ENCODE measurements around the gene TSFM. TPM values are rescaled to one million over a fixed set of nuclear protein-coding genes. Genes with fewer than 3 reads are reported as not detected.
A peak's percentile ranks its signal among the peaks of the same experiment; 100 is the strongest.

Gene TSFM
- polyA plus RNA-seq, 3 donors = 4.5 to 22.6 (median 21.8) TPM

DNA sequence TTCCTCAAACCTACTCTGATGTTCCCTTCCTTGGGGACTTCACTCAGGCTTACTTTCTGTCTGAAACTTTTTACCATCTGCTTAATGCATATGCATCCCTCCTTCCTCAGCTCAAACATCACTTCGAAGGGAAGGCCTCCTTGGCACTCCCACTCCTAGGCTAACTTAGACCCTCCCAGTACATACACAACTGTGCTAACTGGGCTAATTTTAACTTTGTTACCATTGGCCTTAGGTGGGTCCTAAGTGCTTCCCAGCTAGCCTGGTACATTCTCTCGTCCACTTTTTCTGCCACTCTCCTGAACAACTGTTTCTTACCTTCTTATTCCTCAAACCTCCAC lies 6.4 kb upstream of the TSFM start:
- Histone ChIP-seq H3K4me3 (replicated peaks in 1 of 3; ENCODE audit: low read depth in 2 of 3, low read length in 3 of 3) (no peak overlapping the region), H3K27ac (ENCODE audit: low read depth in 1 of 2, low read length in 2 of 2) (peak overlapping the region in 1 of 2 donors; percentile 12), H3K79me2 (ENCODE audit: insufficient read depth, low read length) (no peaks in the 10 kb centered on the region), H3K9me3 (replicated peaks in 1 of 2; ENCODE audit: control insufficient read depth in 1 of 2, insufficient read depth in 1 of 2, low read length in 2 of 2) (no peaks in the 10 kb centered on the region), H3K9ac (ENCODE audit: insufficient read depth, low read length, poor library complexity, severe bottlenecking) (no peak overlapping the region), H4K20me1 (ENCODE audit: insufficient read depth, low read length) (no peaks in the 10 kb centered on the region), H2AFZ (ENCODE audit: insufficient read depth, low read depth, low read length, poor library complexity, severe bottlenecking) (peak overlapping the region; percentile 9), H3K4me2 (replicated peaks; ENCODE audit: extremely low read depth, low read length, poor library complexity, severe bottlenecking) (no peak overlapping the region), H3K4me1 (ENCODE audit: control insufficient read depth in 1 of 2, insufficient read depth in 2 of 2, low read length in 2 of 2) (peaks cover 49 to 52% of the 10 kb centered on the region in 2 donors), H3K36me3 (replicated peaks in 1 of 2; ENCODE audit: control insufficient read depth in 1 of 2, insufficient read depth in 2 of 2, low read length in 2 of 2) (no peaks in the 10 kb centered on the region), H3K27me3 (ENCODE audit: control insufficient read depth in 2 of 2, insufficient read depth in 2 of 2, low read length in 2 of 2) (no peaks in the 10 kb centered on the region)
- no peak for DNase-seq
- WGBS (ENCODE audit: insufficient coverage) = 100% methylated on average over 1 of the region's 2 CpGs
- Mint-ChIP-seq H3K4me1 (peaks cover 46% of the 10 kb centered on the region), H3K36me3 (peaks cover 6 to 9% of the 10 kb centered on the region in 2 donors), H3K4me3 (no peak overlapping the region), H3K9me3 (peaks cover 0 to 6% (median 0%) of the 10 kb centered on the region in 7 donors), H3K27ac (peak overlapping the region in 4 of 7 donors; percentile 60 to 81 (median 77)), H3K27me3 (ENCODE audit: low read depth in 3 of 3) (peaks cover 0 to 2% (median 0%) of the 10 kb centered on the region in 3 donors)
- TF ChIP-seq, protein P1, sequence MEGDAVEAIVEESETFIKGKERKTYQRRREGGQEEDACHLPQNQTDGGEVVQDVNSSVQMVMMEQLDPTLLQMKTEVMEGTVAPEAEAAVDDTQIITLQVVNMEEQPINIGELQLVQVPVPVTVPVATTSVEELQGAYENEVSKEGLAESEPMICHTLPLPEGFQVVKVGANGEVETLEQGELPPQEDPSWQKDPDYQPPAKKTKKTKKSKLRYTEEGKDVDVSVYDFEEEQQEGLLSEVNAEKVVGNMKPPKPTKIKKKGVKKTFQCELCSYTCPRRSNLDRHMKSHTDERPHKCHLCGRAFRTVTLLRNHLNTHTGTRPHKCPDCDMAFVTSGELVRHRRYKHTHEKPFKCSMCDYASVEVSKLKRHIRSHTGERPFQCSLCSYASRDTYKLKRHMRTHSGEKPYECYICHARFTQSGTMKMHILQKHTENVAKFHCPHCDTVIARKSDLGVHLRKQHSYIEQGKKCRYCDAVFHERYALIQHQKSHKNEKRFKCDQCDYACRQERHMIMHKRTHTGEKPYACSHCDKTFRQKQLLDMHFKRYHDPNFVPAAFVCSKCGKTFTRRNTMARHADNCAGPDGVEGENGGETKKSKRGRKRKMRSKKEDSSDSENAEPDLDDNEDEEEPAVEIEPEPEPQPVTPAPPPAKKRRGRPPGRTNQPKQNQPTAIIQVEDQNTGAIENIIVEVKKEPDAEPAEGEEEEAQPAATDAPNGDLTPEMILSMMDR (IDR thresholded peaks at IDR 0.05) = no peak
- intact Hi-C loops (cut with micrococcal nuclease) = no loop called here

- H3K4me1 ChIP-seq (ENCODE audit: control insufficient read depth in 1 of 2, insufficient read depth in 2 of 2, low read length in 2 of 2) = peaks cover 54 to 55% of the 10 kb centered on the region in 2 donors
- no peaks in the 10 kb centered on the region for H3K27me3 ChIP-seq (ENCODE audit: control insufficient read depth in 2 of 2, insufficient read depth in 2 of 2, low read length in 2 of 2)
- Mint-ChIP-seq H3K9me3 (peaks cover 0 to 7% (median 0%) of the 10 kb centered on the region in 7 donors), H3K4me1 (peaks cover 51% of the 10 kb centered on the region), H3K27ac (no peak overlapping the region), H3K4me3 (no peak overlapping the region), H3K27me3 (ENCODE audit: low read depth in 3 of 3) (peaks cover 0 to 2% (median 0%) of the 10 kb centered on the region in 3 donors), H3K36me3 (peaks cover 6 to 9% of the 10 kb centered on the region in 2 donors)
- no peaks in the 10 kb centered on the region for H3K9me3 ChIP-seq (replicated peaks in 1 of 2; ENCODE audit: control insufficient read depth in 1 of 2, insufficient read depth in 1 of 2, low read length in 2 of 2)
- 93% methylated on average over 3 of the region's 7 CpGs for WGBS (ENCODE audit: insufficient coverage)
- no peak overlapping the region for H3K4me2 ChIP-seq (replicated peaks; ENCODE audit: extremely low read depth, low read length, poor library complexity, severe bottlenecking)
- intact Hi-C loops (cut with micrococcal nuclease) = no loop called here
- no peak for DNase-seq
- no peaks in the 10 kb centered on the region for H4K20me1 ChIP-seq (ENCODE audit: insufficient read depth, low read length)
- no peak overlapping the region for H2AFZ ChIP-seq (ENCODE audit: insufficient read depth, low read depth, low read length, poor library complexity, severe bottlenecking)
- no peak overlapping the region for H3K9ac ChIP-seq (ENCODE audit: insufficient read depth, low read length, poor library complexity, severe bottlenecking)
- H3K36me3 ChIP-seq (replicated peaks in 1 of 2; ENCODE audit: control insufficient read depth in 1 of 2, insufficient read depth in 2 of 2, low read length in 2 of 2) = no peaks in the 10 kb centered on the region
- TF ChIP-seq, protein P1 (IDR thresholded peaks at IDR 0.05) = no peak
- no peaks in the 10 kb centered on the region for H3K79me2 ChIP-seq (ENCODE audit: insufficient read depth, low read length)
- H3K27ac ChIP-seq (ENCODE audit: low read depth in 1 of 2, low read length in 2 of 2) = no peak overlapping the region
- H3K4me3 ChIP-seq (replicated peaks in 1 of 3; ENCODE audit: low read depth in 2 of 3, low read length in 3 of 3) = no peak overlapping the region
These were observed 5.2 kb upstream of the TSFM start for GRCh38 chr12:57777367-57777766.

All from CD14-positive monocyte (primary cell).